Hepatocyte (in vitro differentiated cells): ENCODE data around the gene PLEKHM3. TPM values are rescaled to one million over a fixed set of nuclear protein-coding genes. Genes with fewer than 3 reads are reported as not detected.
A peak's percentile ranks its signal among the peaks of the same experiment; 100 is the strongest.
"Not testable (repeated sequence)": the region's sequence is repeated elsewhere in the genome, so short reads cannot be mapped to it uniquely, and the experiment has no call there.

Source experiments
- DNase-seq: peaks from one replicate; pipeline ENCODE4 v3.0.0-alpha.2; 2016; ENCODE audit warnings: low spot score
- H2AFZ ChIP-seq: fragments of 200-600 bp; sonication (generic); 2 replicates; pipeline ENCODE4 v1.6.0; 2016; ENCODE audit warnings: antibody characterized with exemption, mild to moderate bottlenecking
- H3K27ac ChIP-seq: fragments of 200-600 bp; sonication (generic); 2 replicates; pipeline ENCODE4 v1.5.1; 2016; ENCODE audit warnings: mild to moderate bottlenecking
- H3K27me3 ChIP-seq: fragments of 200-600 bp; sonication (generic); 2 replicates; pipeline ENCODE4 v1.6.1; 2016
- H3K36me3 ChIP-seq: fragments of 200-600 bp; sonication (generic); replicated peaks from 2 replicates; pipeline ENCODE4 v1.5.1; 2016; ENCODE audit warnings: low read depth; ENCODE audit not compliant: insufficient read depth
- H3K4me1 ChIP-seq: fragments of 200-600 bp; sonication (generic); 2 replicates; pipeline ENCODE4 v1.5.1; 2016; ENCODE audit warnings: mild to moderate bottlenecking, moderate library complexity; ENCODE audit not compliant: insufficient read depth
- H3K4me2 ChIP-seq: fragments of 200-600 bp; sonication (generic); 2 replicates; pipeline ENCODE4 v1.6.0; 2016
- H3K4me3 ChIP-seq: fragments of 200-600 bp; sonication (generic); 2 replicates; pipeline ENCODE4 v1.5.1; 2016; ENCODE audit warnings: mild to moderate bottlenecking
- H3K79me2 ChIP-seq: fragments of 200-600 bp; sonication (generic); 2 replicates; pipeline ENCODE4 v1.6.0; 2017; ENCODE audit warnings: mild to moderate bottlenecking
- H3K9me2 ChIP-seq: fragments of 200-600 bp; sonication (generic); replicated peaks from 2 replicates; pipeline ENCODE4 v1.6.0; 2017; ENCODE audit warnings: mild to moderate bottlenecking; ENCODE audit not compliant: insufficient read depth
- H3K9me3 ChIP-seq: fragments of 200-600 bp; sonication (generic); 2 replicates; pipeline ENCODE4 v1.5.1; 2016; ENCODE audit warnings: low read depth, mild to moderate bottlenecking
- H4K20me1 ChIP-seq: fragments of 200-600 bp; sonication (generic); 2 replicates; pipeline ENCODE4 v1.6.0; 2016; ENCODE audit warnings: mild to moderate bottlenecking; ENCODE audit not compliant: insufficient read depth, poor library complexity, severe bottlenecking
- EZH2 ChIP-seq: fragments of 200-600 bp; sonication (generic); IDR thresholded peaks from 2 replicates; pipeline ENCODE4 v1.6.1; 2016; ENCODE audit warnings: antibody characterized with exemption, mild to moderate bottlenecking, borderline replicate concordance
- EZH2phosphoT487 ChIP-seq: fragments of 200-600 bp; sonication (generic); IDR thresholded peaks from one replicate; pipeline ENCODE4 v1.6.1; 2018; ENCODE audit warnings: antibody characterized with exemption, mild to moderate bottlenecking, low read depth, moderate library complexity; ENCODE audit not compliant: unreplicated experiment, severe bottlenecking
- WGBS: methylation state at CpG from one replicate; pipeline ENCODE4 v1.1.6; 2016; ENCODE audit warnings: low lambda C conversion rate; ENCODE audit errors: missing lambda C conversion rate; 5-methylcytosine and 5-hydroxymethylcytosine counted together
- polyA plus RNA-seq: library from polyadenylated mRNA; unstranded; fragments of >200 nt; fragmentation: Nextera tagmentation; extraction: Ambion mirVana; gene quantifications from 2 replicates; pipeline ENCODE4 v1.2.1, GENCODE V29; 2016
- total RNA-seq: library from RNA; depleted of rRNA; stranded (reverse); fragments of >200 nt; gene quantifications from 2 replicates; pipeline ENCODE4 v1.2.3, GENCODE V29; 2014
- TF ChIP-seq, protein P1 (sequence below): fragments of 200-600 bp; sonication (generic); IDR thresholded peaks from 2 replicates; pipeline ENCODE4 v1.5.1; 2016; ENCODE audit warnings: antibody characterized with exemption, mild to moderate bottlenecking; ENCODE audit not compliant: poor library complexity

Gene PLEKHM3
- total and polyA plus RNA-seq, 2 experiments from 2014 or later, result 4.2 to 11.1 TPM

DNA sequence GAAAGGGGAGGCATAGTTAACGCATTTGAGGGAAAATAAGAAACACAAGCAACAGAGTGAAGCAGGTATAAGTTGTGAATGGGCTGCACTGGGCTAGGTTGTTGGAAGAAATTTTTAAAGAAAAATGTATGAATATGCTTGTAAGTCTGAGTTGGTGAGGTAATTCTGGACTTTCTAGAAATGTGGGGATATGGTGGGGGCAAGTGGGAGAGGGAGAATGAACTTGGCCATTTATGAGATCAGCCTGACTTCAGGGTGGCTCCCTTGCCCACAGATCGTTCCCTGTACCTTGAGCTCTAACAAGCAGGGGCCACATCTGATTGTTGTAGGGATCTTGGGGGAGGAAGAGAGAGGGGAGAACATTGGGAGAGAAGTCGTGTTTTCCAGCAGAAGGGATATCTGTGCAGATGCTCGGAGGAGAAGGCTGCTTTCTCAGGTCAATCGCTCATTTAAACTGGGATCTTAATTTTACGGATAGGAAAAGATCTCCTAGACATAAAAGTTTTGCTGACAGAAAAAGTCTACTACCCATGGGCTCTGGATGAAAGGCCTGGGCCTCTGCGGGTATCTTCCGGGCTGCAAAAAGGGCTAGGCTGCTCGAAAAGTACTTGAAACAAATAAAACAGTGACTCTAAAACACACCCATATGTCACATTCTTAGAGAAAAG, 213.1 kb downstream of the PLEKHM3 start:
- no peak for DNase-seq
- H3K79me2 ChIP-seq, result no peaks in the 10 kb centered on the region
- no peaks in the 10 kb centered on the region for H3K9me3 ChIP-seq
- H3K27ac ChIP-seq, result peak overlapping the region; percentile 57
- 76% methylated on average over 9 of the region's 9 CpGs for WGBS
- H3K4me2 ChIP-seq, result peak overlapping the region; percentile 9
- no peaks in the 10 kb centered on the region for H3K27me3 ChIP-seq
- H2AFZ ChIP-seq, result no peak overlapping the region
- H3K4me1 ChIP-seq, result peaks cover 13% of the 10 kb centered on the region
- H4K20me1 ChIP-seq, result no peaks in the 10 kb centered on the region
- TF ChIP-seq, protein P1, sequence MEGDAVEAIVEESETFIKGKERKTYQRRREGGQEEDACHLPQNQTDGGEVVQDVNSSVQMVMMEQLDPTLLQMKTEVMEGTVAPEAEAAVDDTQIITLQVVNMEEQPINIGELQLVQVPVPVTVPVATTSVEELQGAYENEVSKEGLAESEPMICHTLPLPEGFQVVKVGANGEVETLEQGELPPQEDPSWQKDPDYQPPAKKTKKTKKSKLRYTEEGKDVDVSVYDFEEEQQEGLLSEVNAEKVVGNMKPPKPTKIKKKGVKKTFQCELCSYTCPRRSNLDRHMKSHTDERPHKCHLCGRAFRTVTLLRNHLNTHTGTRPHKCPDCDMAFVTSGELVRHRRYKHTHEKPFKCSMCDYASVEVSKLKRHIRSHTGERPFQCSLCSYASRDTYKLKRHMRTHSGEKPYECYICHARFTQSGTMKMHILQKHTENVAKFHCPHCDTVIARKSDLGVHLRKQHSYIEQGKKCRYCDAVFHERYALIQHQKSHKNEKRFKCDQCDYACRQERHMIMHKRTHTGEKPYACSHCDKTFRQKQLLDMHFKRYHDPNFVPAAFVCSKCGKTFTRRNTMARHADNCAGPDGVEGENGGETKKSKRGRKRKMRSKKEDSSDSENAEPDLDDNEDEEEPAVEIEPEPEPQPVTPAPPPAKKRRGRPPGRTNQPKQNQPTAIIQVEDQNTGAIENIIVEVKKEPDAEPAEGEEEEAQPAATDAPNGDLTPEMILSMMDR, result no peak
- TF ChIP-seq EZH2phosphoT487 (no peak), EZH2 (no peak)
- no peak overlapping the region for H3K4me3 ChIP-seq
- H3K36me3 ChIP-seq, result no peaks in the 10 kb centered on the region
- H3K9me2 ChIP-seq, result no peaks in the 10 kb centered on the region

DNA sequence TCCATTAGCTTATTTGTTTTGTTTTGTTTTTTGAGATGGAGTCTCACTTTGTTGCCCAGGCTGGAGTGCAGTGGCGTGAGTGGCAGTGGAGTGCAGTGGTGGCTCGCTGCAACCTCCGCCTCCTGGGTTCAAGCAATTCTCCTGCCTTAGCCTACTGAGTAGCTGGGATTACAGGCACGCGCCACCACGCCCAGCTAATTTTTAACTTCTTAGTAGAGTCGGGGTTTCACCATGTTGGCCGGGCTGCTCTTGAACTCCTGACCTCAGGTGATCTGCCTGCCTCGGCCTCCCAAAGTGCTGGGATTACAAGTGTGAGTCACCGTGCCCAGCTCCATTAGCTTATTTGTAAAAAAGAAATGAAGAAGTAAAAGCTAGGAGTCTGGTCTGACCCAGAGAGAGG, 213.7 kb downstream of the PLEKHM3 start:
- not testable (repeated sequence) for H3K79me2 ChIP-seq, H2AFZ ChIP-seq, H3K9me2 ChIP-seq, H3K9me3 ChIP-seq, H3K4me3 ChIP-seq, H4K20me1 ChIP-seq, DNase-seq, H3K36me3 ChIP-seq, H3K27me3 ChIP-seq
- WGBS, result 79% methylated on average over 10 of the region's 10 CpGs
- peaks cover 13% of the 10 kb centered on the region for H3K4me1 ChIP-seq
- peak overlapping the region; percentile 57 for H3K27ac ChIP-seq
- H3K4me2 ChIP-seq, result peak overlapping the region; percentile 60

DNA sequence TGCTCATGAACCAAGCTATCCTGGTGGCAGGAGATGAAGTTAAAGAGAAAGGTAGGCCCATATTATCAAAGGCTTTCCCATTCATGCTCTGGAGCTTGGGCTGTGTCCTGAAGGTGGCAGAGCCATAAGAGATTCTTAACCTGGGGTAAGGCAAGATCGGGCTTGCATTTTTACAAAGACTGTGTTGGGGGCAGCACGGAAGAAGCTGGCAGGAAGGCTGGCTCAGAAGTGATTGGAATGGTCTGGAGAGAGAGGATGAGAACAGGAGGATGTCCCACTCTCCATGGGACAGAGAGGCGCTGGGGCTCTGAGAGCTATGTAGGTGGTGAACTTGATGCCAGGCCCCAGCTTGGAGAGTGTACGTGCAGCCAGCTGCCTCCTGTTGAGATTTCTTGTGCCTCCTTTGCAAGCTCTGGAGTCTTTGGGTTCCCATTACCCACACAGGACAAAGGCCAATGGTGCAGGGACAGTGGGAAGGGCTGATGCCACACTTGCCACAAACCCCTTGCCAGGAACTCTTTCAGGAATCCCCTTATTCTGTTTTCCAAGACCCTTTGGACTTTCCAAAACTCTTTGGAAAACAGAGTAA, 215.0 kb downstream of the PLEKHM3 start:
- Histone ChIP-seq H3K4me1 (peaks cover 13% of the 10 kb centered on the region), H4K20me1 (no peaks in the 10 kb centered on the region), H3K4me3 (no peak overlapping the region), H3K4me2 (peak overlapping the region; percentile 60), H3K27me3 (no peaks in the 10 kb centered on the region), H2AFZ (peak overlapping the region; percentile 41), H3K36me3 (no peaks in the 10 kb centered on the region), H3K79me2 (no peaks in the 10 kb centered on the region), H3K27ac (peak overlapping the region; percentile 57), H3K9me3 (no peaks in the 10 kb centered on the region), H3K9me2 (no peaks in the 10 kb centered on the region)
- WGBS, result 80% methylated on average over 4 of the region's 4 CpGs
- TF ChIP-seq, protein P1, result no peak
- TF ChIP-seq EZH2phosphoT487, result no peak
- no peak for TF ChIP-seq EZH2
- DNase-seq, result no peak

DNA sequence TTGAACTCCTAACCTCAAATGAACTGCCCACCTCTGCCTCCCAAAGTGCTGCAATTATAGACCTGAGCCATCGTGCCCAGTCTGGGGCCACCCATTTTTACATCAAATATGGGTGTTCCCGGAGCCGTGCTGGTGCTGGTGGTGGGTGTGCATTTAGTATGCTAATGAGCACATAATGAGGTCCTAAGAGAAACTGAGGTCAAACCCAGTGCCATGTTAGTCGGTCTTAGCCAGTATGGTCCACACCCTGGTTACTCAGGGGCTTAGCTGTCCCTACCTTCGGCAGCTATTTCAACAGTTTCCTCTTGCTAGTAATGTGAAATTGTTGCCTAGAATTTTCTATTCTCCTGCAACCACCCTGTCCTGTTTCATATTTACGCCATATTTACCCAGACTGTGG, 217.2 kb downstream of the PLEKHM3 start:
- H2AFZ ChIP-seq, result no peak overlapping the region
- H4K20me1 ChIP-seq, result no peaks in the 10 kb centered on the region
- no peaks in the 10 kb centered on the region for H3K9me3 ChIP-seq
- no peaks in the 10 kb centered on the region for H3K27me3 ChIP-seq
- H3K4me1 ChIP-seq, result peaks cover 13% of the 10 kb centered on the region
- H3K36me3 ChIP-seq, result no peaks in the 10 kb centered on the region
- no peaks in the 10 kb centered on the region for H3K79me2 ChIP-seq
- H3K4me3 ChIP-seq, result no peak overlapping the region
- TF ChIP-seq, protein P1, result no peak
- TF ChIP-seq EZH2phosphoT487 (no peak), EZH2 (no peak)
- H3K9me2 ChIP-seq, result no peaks in the 10 kb centered on the region
- H3K4me2 ChIP-seq, result no peak overlapping the region
- 99% methylated on average over 6 of the region's 6 CpGs for WGBS
- no peak for DNase-seq
- H3K27ac ChIP-seq, result no peak overlapping the region
